KMS-11 (cell line): Measurements from ENCODE around the gene MAP3K9.

ENCODE experiments used
- H2AFZ ChIP-seq: fragments of 200-600 bp; sonication (generic); 2 replicates; pipeline ENCODE4 v1.6.1; 2016; ENCODE audit warnings: antibody characterized with exemption, mixed run types, low read depth
- H3K27ac ChIP-seq: fragments of 200-600 bp; sonication (generic); 2 replicates; pipeline ENCODE4 v1.6.1; 2016; ENCODE audit warnings: mild to moderate bottlenecking, mixed run types
- H3K27me3 ChIP-seq: fragments of 200-600 bp; sonication (generic); 2 replicates; pipeline ENCODE4 v1.6.1; 2017; ENCODE audit warnings: mild to moderate bottlenecking, low read depth, mixed run types, moderate library complexity; ENCODE audit not compliant: insufficient read depth
- H3K36me3 ChIP-seq: fragments of 200-600 bp; sonication (generic); 2 replicates; pipeline ENCODE4 v1.6.1; 2017; ENCODE audit warnings: mild to moderate bottlenecking, mixed run types; ENCODE audit not compliant: insufficient read depth
- H3K4me1 ChIP-seq: fragments of 200-600 bp; sonication (generic); 2 replicates; pipeline ENCODE4 v1.6.1; 2016; ENCODE audit warnings: mild to moderate bottlenecking, low read depth, mixed run types; ENCODE audit not compliant: poor library complexity, severe bottlenecking
- H3K4me2 ChIP-seq: fragments of 200-600 bp; sonication (generic); 2 replicates; pipeline ENCODE4 v1.7.0; 2016; ENCODE audit warnings: mild to moderate bottlenecking, mixed run types
- H3K4me3 ChIP-seq: fragments of 200-600 bp; sonication (generic); IDR thresholded peaks from 2 replicates; pipeline ENCODE4 v1.6.1; 2017; ENCODE audit warnings: low read depth, low read length, mixed read lengths; ENCODE audit not compliant: insufficient read depth
- H3K79me2 ChIP-seq: fragments of 200-600 bp; sonication (generic); 2 replicates; pipeline ENCODE4 v1.6.1; 2016; ENCODE audit warnings: low read depth, mixed run types; ENCODE audit not compliant: insufficient read depth
- H3K9ac ChIP-seq: fragments of 200-600 bp; sonication (generic); 2 replicates; pipeline ENCODE4 v1.6.1; 2016; ENCODE audit warnings: mild to moderate bottlenecking, mixed run types
- H4K20me1 ChIP-seq: fragments of 200-600 bp; sonication (generic); 2 replicates; pipeline ENCODE4 v1.6.1; 2016; ENCODE audit warnings: mild to moderate bottlenecking, mixed run types; ENCODE audit not compliant: insufficient read depth
- TF ChIP-seq, protein P1 (sequence below): fragments of 200-600 bp; sonication (generic); conservative IDR thresholded peaks from 2 replicates; pipeline ENCODE4 v1.6.1; 2017; ENCODE audit warnings: low read depth, mild to moderate bottlenecking, antibody characterized with exemption, low read length, moderate library complexity, mixed read lengths

Gene MAP3K9

GRCh38 chr14:70789361-70789760 lies 20.0 kb downstream of the MAP3K9 start:
- Histone ChIP-seq H3K4me2 (no peak overlapping the region), H3K4me1 (no peaks in the 10 kb centered on the region), H3K9ac (no peak overlapping the region), H3K4me3 (no peak overlapping the region), H2AFZ (no peak overlapping the region), H3K36me3 (no peaks in the 10 kb centered on the region), H3K27me3 (no peaks in the 10 kb centered on the region), H4K20me1 (no peaks in the 10 kb centered on the region), H3K27ac (no peak overlapping the region), H3K79me2 (no peaks in the 10 kb centered on the region)
- TF ChIP-seq, protein P1, sequence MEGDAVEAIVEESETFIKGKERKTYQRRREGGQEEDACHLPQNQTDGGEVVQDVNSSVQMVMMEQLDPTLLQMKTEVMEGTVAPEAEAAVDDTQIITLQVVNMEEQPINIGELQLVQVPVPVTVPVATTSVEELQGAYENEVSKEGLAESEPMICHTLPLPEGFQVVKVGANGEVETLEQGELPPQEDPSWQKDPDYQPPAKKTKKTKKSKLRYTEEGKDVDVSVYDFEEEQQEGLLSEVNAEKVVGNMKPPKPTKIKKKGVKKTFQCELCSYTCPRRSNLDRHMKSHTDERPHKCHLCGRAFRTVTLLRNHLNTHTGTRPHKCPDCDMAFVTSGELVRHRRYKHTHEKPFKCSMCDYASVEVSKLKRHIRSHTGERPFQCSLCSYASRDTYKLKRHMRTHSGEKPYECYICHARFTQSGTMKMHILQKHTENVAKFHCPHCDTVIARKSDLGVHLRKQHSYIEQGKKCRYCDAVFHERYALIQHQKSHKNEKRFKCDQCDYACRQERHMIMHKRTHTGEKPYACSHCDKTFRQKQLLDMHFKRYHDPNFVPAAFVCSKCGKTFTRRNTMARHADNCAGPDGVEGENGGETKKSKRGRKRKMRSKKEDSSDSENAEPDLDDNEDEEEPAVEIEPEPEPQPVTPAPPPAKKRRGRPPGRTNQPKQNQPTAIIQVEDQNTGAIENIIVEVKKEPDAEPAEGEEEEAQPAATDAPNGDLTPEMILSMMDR: no peak

DNA sequence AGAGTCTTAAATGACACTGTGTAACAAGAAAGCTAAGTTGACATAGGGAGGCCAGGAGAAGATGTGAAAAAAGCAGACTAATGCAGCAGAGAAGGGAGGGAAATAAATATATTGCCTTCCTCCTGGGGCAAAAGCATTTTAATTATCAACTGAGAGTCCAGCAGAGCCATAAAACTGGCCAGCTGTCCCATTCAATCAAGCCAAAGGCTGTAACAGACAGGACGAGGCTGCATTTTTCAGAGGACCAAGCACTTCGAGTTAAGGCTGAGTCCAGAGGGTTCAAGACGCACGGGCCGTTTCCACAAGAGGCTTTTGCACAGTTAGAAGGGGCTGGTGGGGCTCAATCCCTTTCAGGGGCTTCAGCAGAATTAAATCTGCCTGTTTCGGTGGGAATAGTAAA lies 20.4 kb downstream of the MAP3K9 start:
- Histone ChIP-seq H3K27ac (no peak overlapping the region), H3K4me1 (no peaks in the 10 kb centered on the region), H3K9ac (no peak overlapping the region), H3K4me2 (no peak overlapping the region), H3K36me3 (no peaks in the 10 kb centered on the region), H3K4me3 (no peak overlapping the region), H2AFZ (no peak overlapping the region), H4K20me1 (no peaks in the 10 kb centered on the region), H3K27me3 (no peaks in the 10 kb centered on the region), H3K79me2 (no peaks in the 10 kb centered on the region)
- TF ChIP-seq, protein P1: no peak

- H3K4me1 ChIP-seq: no peaks in the 10 kb centered on the region
- H3K36me3 ChIP-seq: no peaks in the 10 kb centered on the region
- H3K4me2 ChIP-seq: no peak overlapping the region
- no peak overlapping the region for H3K4me3 ChIP-seq
- TF ChIP-seq, protein P1: no peak
- no peaks in the 10 kb centered on the region for H3K27me3 ChIP-seq
- no peaks in the 10 kb centered on the region for H3K79me2 ChIP-seq
- H4K20me1 ChIP-seq: no peaks in the 10 kb centered on the region
- no peak overlapping the region for H3K9ac ChIP-seq
- no peak overlapping the region for H3K27ac ChIP-seq
- H2AFZ ChIP-seq: no peak overlapping the region
Measured at GRCh38 chr14:70785556-70785955, 23.8 kb downstream of the MAP3K9 start.

DNA sequence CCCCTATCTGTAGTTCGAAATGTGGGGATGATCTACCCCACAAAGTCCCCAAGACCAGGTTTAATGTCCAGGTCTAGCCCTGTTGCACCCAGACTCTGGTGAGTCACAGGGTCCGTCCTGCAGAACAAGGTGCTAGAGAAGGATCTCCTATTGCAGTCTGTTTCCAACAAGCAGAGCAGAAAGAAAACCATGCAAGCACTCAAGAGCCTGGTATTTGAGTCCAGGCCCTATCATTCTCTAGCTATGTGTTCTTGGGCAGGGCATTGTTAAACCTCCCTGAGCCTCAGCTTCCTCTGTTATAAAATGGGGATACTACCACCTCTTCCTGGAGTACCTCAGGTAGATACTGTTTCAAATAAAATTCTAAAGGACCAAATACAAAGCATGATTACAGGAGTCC lies 24.4 kb downstream of the MAP3K9 start:
- H3K36me3 ChIP-seq: no peaks in the 10 kb centered on the region
- no peaks in the 10 kb centered on the region for H3K4me1 ChIP-seq
- H3K27me3 ChIP-seq: no peaks in the 10 kb centered on the region
- no peak overlapping the region for H3K27ac ChIP-seq
- no peak overlapping the region for H3K9ac ChIP-seq
- H4K20me1 ChIP-seq: no peaks in the 10 kb centered on the region
- no peak overlapping the region for H2AFZ ChIP-seq
- no peaks in the 10 kb centered on the region for H3K79me2 ChIP-seq
- no peak overlapping the region for H3K4me3 ChIP-seq
- TF ChIP-seq, protein P1: no peak
- no peak overlapping the region for H3K4me2 ChIP-seq
